Esophagus muscularis mucosa (tissue), 4 donors: ENCODE results near the gene DLX4. TPM values are rescaled to one million over a fixed set of nuclear protein-coding genes. Genes with fewer than 3 reads are reported as not detected.

Source experiments
- DNase-seq: peaks from one replicate; pipeline ENCODE4 v3.0.0-alpha.2; 2017; ENCODE audit errors: extremely low spot score
- H3K27ac ChIP-seq, 4 donors: fragments of 200-600 bp; sonication (generic); replicated peaks in 1 of 4; 1 replicate in 3 of 4; 2 replicates in 1 of 4; pipeline ENCODE4 v1.5.1; 2016 to 2019; ENCODE audit warnings: mild to moderate bottlenecking in 1 of 4
- H3K27me3 ChIP-seq, 4 donors: fragments of 200-600 bp; sonication (generic); one replicate each; pipeline versions ENCODE4 v1.5.1 to v1.6.0; 2016 to 2019
- H3K36me3 ChIP-seq, 4 donors: fragments of 200-600 bp; sonication (generic); one replicate each; pipeline ENCODE4 v1.5.1; 2016 to 2019
- H3K4me1 ChIP-seq, 4 donors: fragments of 200-600 bp; sonication (generic); one replicate each; pipeline ENCODE4 v1.5.1; 2016 to 2019
- H3K4me3 ChIP-seq, 4 donors: fragments of 200-600 bp; sonication (generic); 1 replicate in 2 of 4; 2 replicates in 2 of 4; pipeline ENCODE4 v1.5.1; 2016 to 2019; ENCODE audit warnings: mild to moderate bottlenecking in 4 of 4, moderate library complexity in 1 of 4
- H3K9me3 ChIP-seq, 4 donors: fragments of 200-600 bp; sonication (generic); 1 replicate in 3 of 4; 2 replicates in 1 of 4; pipeline ENCODE4 v1.5.1; 2016 to 2019
- CTCF ChIP-seq, 3 experiments: fragments of 200-600 bp in 2 of 3; fragments of 450-650 bp in 1 of 3; sonication (generic) in 2 of 3; IDR thresholded peaks; one replicate each; pipeline ENCODE4 v1.5.1; 2017 to 2019; ENCODE audit warnings: antibody characterized with exemption in 3 of 3, mild to moderate bottlenecking in 2 of 3, moderate library complexity in 1 of 3
- EP300 ChIP-seq: sonication (generic); formaldehyde crosslinking; IDR thresholded peaks from one replicate; pipeline ENCODE4 v1.6.1; 2017; ENCODE audit warnings: antibody characterized with exemption
- POLR2A ChIP-seq: fragments of 450-650 bp; IDR thresholded peaks from one replicate; pipeline ENCODE4 v1.6.1; 2017; ENCODE audit warnings: antibody characterized with exemption, moderate library complexity, mild to moderate bottlenecking, low read depth
- POLR2AphosphoS5 ChIP-seq, 2 donors: sonication (generic); formaldehyde crosslinking; IDR thresholded peaks; one replicate each; pipeline ENCODE4 v1.6.1; 2017; ENCODE audit warnings: antibody characterized with exemption in 2 of 2
- WGBS: methylation state at CpG from one replicate; pipeline ENCODE4 v1.1.5; 2018; 5-methylcytosine and 5-hydroxymethylcytosine counted together
- intact Hi-C: fragments of 100-400 bp; cut with DNase I; formaldehyde crosslinking; loops from one replicate; pipeline ENCODE4 v1.15.1; 2023
- total RNA-seq, 4 donors: library from RNA; depleted of rRNA; stranded (reverse); fragments of >200 nt; gene quantifications; one replicate each; pipeline versions ENCODE4 v1.1.0 to v1.2.1, GENCODE V29; 2016

The DLX4 gene
- total RNA-seq, 4 donors from 2014 or later, result not detected

GRCh38 chr17:49957350-49957749 is 11.6 kb upstream of the DLX4 start:
- TF ChIP-seq POLR2A (no peak), EP300 (no peak), POLR2AphosphoS5 (IDR thresholded peaks at IDR 0.05) (no peak), CTCF (IDR thresholded peaks at IDR 0.05) (no peak)
- Histone ChIP-seq H3K36me3 (no peaks in the 10 kb centered on the region), H3K9me3 (no peaks in the 10 kb centered on the region), H3K4me1 (no peaks in the 10 kb centered on the region), H3K4me3 (no peak overlapping the region), H3K27me3 (peaks cover 0 to 60% (median 2%) of the 10 kb centered on the region in 4 donors), H3K27ac (no peak overlapping the region)
- intact Hi-C loops, result loop anchor here (5.0 kb wide), 1 partner anchor 95 kb away; no protein-coding TSS in a partner anchor
- DNase-seq, result no peak
- 93% methylated on average over 3 of the region's 3 CpGs for WGBS

GRCh38 chr17:49958723-49959122 is 10.3 kb upstream of the DLX4 start:
- H3K4me1 ChIP-seq, result peaks cover 2 to 8% (median 3%) of the 10 kb centered on the region in 4 donors
- no peaks in the 10 kb centered on the region for H3K9me3 ChIP-seq
- WGBS, result 84% methylated on average over 4 of the region's 4 CpGs
- H3K36me3 ChIP-seq, result no peaks in the 10 kb centered on the region
- H3K27me3 ChIP-seq, result peaks cover 0 to 60% (median 16%) of the 10 kb centered on the region in 4 donors
- DNase-seq, result no peak
- H3K27ac ChIP-seq, result no peak overlapping the region
- H3K4me3 ChIP-seq, result no peak overlapping the region
- TF ChIP-seq POLR2AphosphoS5 (IDR thresholded peaks at IDR 0.05) (no peak), CTCF (IDR thresholded peaks at IDR 0.05) (no peak)
- intact Hi-C loops, result loop anchor here (5.0 kb wide), 1 partner anchor 96 kb away; no protein-coding TSS in a partner anchor

- no peak for DNase-seq
- Histone ChIP-seq H3K9me3 (no peaks in the 10 kb centered on the region), H3K4me3 (no peak overlapping the region), H3K27me3 (peaks cover 0 to 63% (median 23%) of the 10 kb centered on the region in 4 donors), H3K27ac (no peak overlapping the region), H3K4me1 (peaks cover 9 to 14% (median 9%) of the 10 kb centered on the region in 4 donors), H3K36me3 (no peaks in the 10 kb centered on the region)
- WGBS, result 78% methylated on average over 8 of the region's 8 CpGs
- TF ChIP-seq POLR2A (no peak), CTCF (IDR thresholded peaks at IDR 0.05) (no peak), EP300 (no peak), POLR2AphosphoS5 (IDR thresholded peaks at IDR 0.05) (no peak)
- intact Hi-C loops, result loop anchor here (5.0 kb wide), 1 partner anchor 97 kb away; no protein-coding TSS in a partner anchor
These were observed 9.6 kb upstream of the DLX4 start for GRCh38 chr17:49959183-49959935.

GRCh38 chr17:49962599-49963308 is 6.2 kb upstream of the DLX4 start:
- TF ChIP-seq POLR2AphosphoS5 (IDR thresholded peaks at IDR 0.05), result no peak
- TF ChIP-seq POLR2A, result no peak
- TF ChIP-seq CTCF (IDR thresholded peaks at IDR 0.05), result no peak
- no peak for TF ChIP-seq EP300
- Histone ChIP-seq H3K4me1 (peaks cover 16 to 26% (median 21%) of the 10 kb centered on the region in 4 donors), H3K36me3 (no peaks in the 10 kb centered on the region), H3K27me3 (peaks cover 0 to 87% (median 55%) of the 10 kb centered on the region in 4 donors), H3K4me3 (no peak overlapping the region), H3K27ac (no peak overlapping the region), H3K9me3 (no peaks in the 10 kb centered on the region)
- no peak for DNase-seq
- intact Hi-C loops, result no loop called here
- 14% methylated on average over 11 of the region's 11 CpGs for WGBS
